H9 (cell line): Measurements from ENCODE around the gene NRG3. TPM values are rescaled to one million over a fixed set of nuclear protein-coding genes. Genes with fewer than 3 reads are reported as not detected.

Experiments used
- DNase-seq: peaks from one replicate; pipeline ENCODE4 v3.0.0-alpha.2; 2017
- H2AFZ ChIP-seq: one replicate; pipeline ENCODE4 v1.6.1; 2013; ENCODE audit warnings: mild to moderate bottlenecking, low read length, control low read depth, moderate library complexity
- H2AK5ac ChIP-seq: 2 replicates; pipeline ENCODE4 v1.6.1; 2013; ENCODE audit warnings: low read length, control low read depth, mixed read lengths; ENCODE audit not compliant: insufficient read length
- H2BK120ac ChIP-seq: one replicate; pipeline ENCODE4 v1.6.1; 2013; ENCODE audit warnings: low read depth, mild to moderate bottlenecking, low read length, control low read depth, inconsistent platforms; ENCODE audit not compliant: poor library complexity, severe bottlenecking
- H2BK12ac ChIP-seq: 2 replicates; pipeline ENCODE4 v1.6.1; 2013; ENCODE audit warnings: low read length, control low read depth, mixed read lengths, low read depth; ENCODE audit not compliant: insufficient read length
- H2BK15ac ChIP-seq: 2 replicates; pipeline ENCODE4 v1.6.1; 2013; ENCODE audit warnings: low read depth, low read length, control low read depth
- H2BK20ac ChIP-seq: one replicate; pipeline ENCODE4 v1.6.1; 2013; ENCODE audit warnings: low read depth, mild to moderate bottlenecking, low read length, control low read depth, inconsistent platforms; ENCODE audit not compliant: poor library complexity, severe bottlenecking
- H2BK5ac ChIP-seq: 2 replicates; pipeline ENCODE4 v1.6.1; 2013; ENCODE audit warnings: low read length, control low read depth, mixed read lengths; ENCODE audit not compliant: insufficient read length
- H3K14ac ChIP-seq: 2 replicates; pipeline ENCODE4 v1.6.1; 2013; ENCODE audit warnings: low read length, control low read depth; ENCODE audit not compliant: insufficient read depth
- H3K18ac ChIP-seq: 2 replicates; pipeline ENCODE4 v1.6.1; 2013; ENCODE audit warnings: low read depth, mild to moderate bottlenecking, mixed read lengths, low read length, control low read depth; ENCODE audit not compliant: insufficient read length
- H3K23ac ChIP-seq: 2 replicates; pipeline ENCODE4 v1.6.1; 2013; ENCODE audit warnings: low read length, control low read depth, mixed read lengths, low read depth; ENCODE audit not compliant: insufficient read length
- H3K23me2 ChIP-seq: 2 replicates; pipeline ENCODE4 v1.6.1; 2013; ENCODE audit warnings: low read depth, mild to moderate bottlenecking, mixed read lengths, low read length, control low read depth; ENCODE audit not compliant: insufficient read length, poor library complexity, severe bottlenecking
- H3K27ac ChIP-seq: 2 replicates; pipeline ENCODE4 v1.5.1; 2013; ENCODE audit warnings: low read length, control low read depth, mixed read lengths, low read depth; ENCODE audit not compliant: insufficient read length
- H3K27me3 ChIP-seq: 2 replicates; pipeline ENCODE4 v1.6.1; 2013; ENCODE audit warnings: low read length, control low read depth, inconsistent platforms; ENCODE audit not compliant: insufficient read depth
- H3K4ac ChIP-seq: 2 replicates; pipeline ENCODE4 v1.6.1; 2013; ENCODE audit warnings: low read depth, mild to moderate bottlenecking, control low read depth, inconsistent platforms, low read length, moderate library complexity
- H3K4me1 ChIP-seq: 2 replicates; pipeline ENCODE4 v1.6.1; 2013; ENCODE audit warnings: low read length, control low read depth, inconsistent platforms; ENCODE audit not compliant: insufficient read depth
- H3K4me2 ChIP-seq: 2 replicates; pipeline ENCODE4 v1.6.1; 2013; ENCODE audit warnings: low read length, control low read depth, mixed read lengths; ENCODE audit not compliant: insufficient read length, insufficient read depth
- H3K56ac ChIP-seq: 2 replicates; pipeline ENCODE4 v1.6.1; 2013; ENCODE audit warnings: low read depth, mild to moderate bottlenecking, mixed read lengths, low read length, control low read depth; ENCODE audit not compliant: insufficient read length
- H3K79me1 ChIP-seq: 2 replicates; pipeline ENCODE4 v1.6.1; 2013; ENCODE audit warnings: low read depth, mild to moderate bottlenecking, moderate library complexity, low read length, control low read depth, inconsistent platforms; ENCODE audit not compliant: insufficient read depth, poor library complexity, severe bottlenecking
- H3K79me2 ChIP-seq: 2 replicates; pipeline ENCODE4 v1.6.1; 2013; ENCODE audit warnings: low read length, control low read depth, inconsistent platforms; ENCODE audit not compliant: insufficient read depth
- H3K9ac ChIP-seq: 2 replicates; pipeline ENCODE4 v1.6.1; 2013; ENCODE audit warnings: low read length, control low read depth, mixed read lengths; ENCODE audit not compliant: insufficient read length; ENCODE audit errors: extremely low read depth
- H3K9me3 ChIP-seq: one replicate; pipeline ENCODE4 v1.6.1; 2013; ENCODE audit warnings: low read depth, low read length, inconsistent platforms; ENCODE audit not compliant: control insufficient read depth
- H3T11ph ChIP-seq: one replicate; pipeline ENCODE4 v1.6.1; 2013; ENCODE audit warnings: mild to moderate bottlenecking, low read length, control low read depth, inconsistent platforms
- H4K20me1 ChIP-seq: one replicate; pipeline ENCODE4 v1.6.1; 2013; ENCODE audit not compliant: control insufficient read depth, insufficient read length, insufficient read depth
- H4K5ac ChIP-seq: 2 replicates; pipeline ENCODE4 v1.6.1; 2013; ENCODE audit warnings: low read depth, mild to moderate bottlenecking, mixed read lengths, low read length, control low read depth; ENCODE audit not compliant: insufficient read length
- H4K8ac ChIP-seq: replicated peaks from 2 replicates; pipeline ENCODE4 v1.6.1; 2013; ENCODE audit warnings: low read length, control low read depth, mixed read lengths, low read depth; ENCODE audit not compliant: insufficient read length
- H4K91ac ChIP-seq: 2 replicates; pipeline ENCODE4 v1.6.1; 2013; ENCODE audit warnings: low read depth, mild to moderate bottlenecking, moderate library complexity, mixed read lengths, low read length, control low read depth; ENCODE audit not compliant: insufficient read length
- H3K27ac Mint-ChIP-seq, 3 experiments: 2 replicates in 2 of 3; 3 replicates in 1 of 3; pipeline ENCODE4 v1.8.0; 2020 to 2021; ENCODE audit warnings: mixed read lengths in 3 of 3, mild to moderate bottlenecking in 1 of 3, moderate library complexity in 1 of 3
- H3K27me3 Mint-ChIP-seq: 2 replicates; pipeline ENCODE4 v1.8.0; 2021; ENCODE audit warnings: low read depth, mild to moderate bottlenecking, moderate library complexity, mixed read lengths
- H3K36me3 Mint-ChIP-seq, 3 experiments: 2 replicates in 2 of 3; 3 replicates in 1 of 3; pipeline ENCODE4 v1.8.0; 2020 to 2021; ENCODE audit warnings: low read depth in 3 of 3, mixed read lengths in 3 of 3; ENCODE audit not compliant: insufficient read depth in 1 of 3
- H3K4me1 Mint-ChIP-seq, 2 experiments: 2 replicates each; pipeline ENCODE4 v1.8.0; 2020; ENCODE audit warnings: mixed read lengths in 2 of 2
- H3K4me3 Mint-ChIP-seq, 2 experiments: 2 replicates in 1 of 2; 3 replicates in 1 of 2; pipeline ENCODE4 v1.8.0; 2020 to 2021; ENCODE audit warnings: mild to moderate bottlenecking in 2 of 2, mixed read lengths in 2 of 2, moderate library complexity in 1 of 2
- H3K9me3 Mint-ChIP-seq, 2 experiments: 2 replicates in 1 of 2; 3 replicates in 1 of 2; pipeline ENCODE4 v1.8.0; 2020; ENCODE audit warnings: mild to moderate bottlenecking in 2 of 2, mixed read lengths in 2 of 2, moderate library complexity in 1 of 2
- WGBS: extraction: QIAGEN DNeasy Blood & Tissue Kit; methylation state at CpG from one replicate; pipeline ENCODE4 v1.1.7; 2013; ENCODE audit warnings: missing lambda C conversion rate, low lambda C conversion rate, mixed read lengths; ENCODE audit not compliant: insufficient read length; ENCODE audit errors: extremely low coverage; 5-methylcytosine and 5-hydroxymethylcytosine counted together
- total RNA-seq: library from RNA; stranded (reverse); gene quantifications from 2 replicates; pipeline ENCODE4 v1.2.1, GENCODE V29; 2021
- TF ChIP-seq, protein P1 (sequence below): fragments of 200-600 bp; sonication (generic); conservative IDR thresholded peaks from 3 replicates; pipeline ENCODE4 v1.8.0; 2021; ENCODE audit warnings: antibody characterized with exemption, mild to moderate bottlenecking

The NRG3 gene
- total RNA-seq, 1 experiment from 2014 or later, result 1.6 TPM

DNA sequence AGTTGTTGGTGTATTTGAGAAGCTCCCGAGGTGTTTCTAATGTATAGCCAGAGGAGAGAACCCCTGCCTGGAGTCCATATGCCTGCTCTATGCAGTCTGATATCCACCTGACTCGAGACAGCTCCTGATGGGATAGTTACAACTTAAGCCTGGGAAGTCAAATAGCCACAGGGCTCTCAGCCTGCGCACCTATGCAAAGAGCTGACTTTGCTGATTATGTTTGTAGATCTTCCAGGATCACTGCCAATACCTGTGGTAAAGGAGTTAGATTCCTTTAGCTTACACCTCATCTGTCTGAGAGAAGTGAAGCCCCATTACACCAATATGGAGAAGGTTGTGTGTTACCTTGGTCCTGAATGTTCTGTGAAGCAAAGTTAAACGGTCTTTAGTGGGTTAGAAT lies 1063.3 kb downstream of the NRG3 start:
- no peak overlapping the region for H4K8ac ChIP-seq
- no peaks in the 10 kb centered on the region for H3K27me3 ChIP-seq
- no peak overlapping the region for H2AFZ ChIP-seq
- no peak overlapping the region for H3K9ac ChIP-seq
- H3K4ac ChIP-seq, result no peak overlapping the region
- no peak overlapping the region for H3K4me2 ChIP-seq
- H4K5ac ChIP-seq, result no peak overlapping the region
- H2BK5ac ChIP-seq, result no peak overlapping the region
- H2AK5ac ChIP-seq, result no peak overlapping the region
- Mint-ChIP-seq H3K36me3 (no peaks in the 10 kb centered on the region), H3K27me3 (no peaks in the 10 kb centered on the region), H3K9me3 (no peaks in the 10 kb centered on the region), H3K27ac (no peak overlapping the region), H3K4me3 (no peak overlapping the region), H3K4me1 (no peaks in the 10 kb centered on the region)
- no peak overlapping the region for H2BK12ac ChIP-seq
- no peak overlapping the region for H2BK15ac ChIP-seq
- no peaks in the 10 kb centered on the region for H3K23me2 ChIP-seq
- H4K20me1 ChIP-seq, result no peaks in the 10 kb centered on the region
- H3K79me2 ChIP-seq, result no peaks in the 10 kb centered on the region
- no peak overlapping the region for H3K14ac ChIP-seq
- H3K9me3 ChIP-seq, result no peaks in the 10 kb centered on the region
- H3K4me1 ChIP-seq, result no peaks in the 10 kb centered on the region
- no peak overlapping the region for H3T11ph ChIP-seq
- H3K56ac ChIP-seq, result no peak overlapping the region
- no peak overlapping the region for H2BK20ac ChIP-seq
- TF ChIP-seq, protein P1, sequence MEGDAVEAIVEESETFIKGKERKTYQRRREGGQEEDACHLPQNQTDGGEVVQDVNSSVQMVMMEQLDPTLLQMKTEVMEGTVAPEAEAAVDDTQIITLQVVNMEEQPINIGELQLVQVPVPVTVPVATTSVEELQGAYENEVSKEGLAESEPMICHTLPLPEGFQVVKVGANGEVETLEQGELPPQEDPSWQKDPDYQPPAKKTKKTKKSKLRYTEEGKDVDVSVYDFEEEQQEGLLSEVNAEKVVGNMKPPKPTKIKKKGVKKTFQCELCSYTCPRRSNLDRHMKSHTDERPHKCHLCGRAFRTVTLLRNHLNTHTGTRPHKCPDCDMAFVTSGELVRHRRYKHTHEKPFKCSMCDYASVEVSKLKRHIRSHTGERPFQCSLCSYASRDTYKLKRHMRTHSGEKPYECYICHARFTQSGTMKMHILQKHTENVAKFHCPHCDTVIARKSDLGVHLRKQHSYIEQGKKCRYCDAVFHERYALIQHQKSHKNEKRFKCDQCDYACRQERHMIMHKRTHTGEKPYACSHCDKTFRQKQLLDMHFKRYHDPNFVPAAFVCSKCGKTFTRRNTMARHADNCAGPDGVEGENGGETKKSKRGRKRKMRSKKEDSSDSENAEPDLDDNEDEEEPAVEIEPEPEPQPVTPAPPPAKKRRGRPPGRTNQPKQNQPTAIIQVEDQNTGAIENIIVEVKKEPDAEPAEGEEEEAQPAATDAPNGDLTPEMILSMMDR, result no peak
- DNase-seq, result no peak
- H4K91ac ChIP-seq, result no peak overlapping the region
- no peak overlapping the region for H3K27ac ChIP-seq
- no peak overlapping the region for H2BK120ac ChIP-seq
- no peaks in the 10 kb centered on the region for H3K79me1 ChIP-seq
- no peak overlapping the region for H3K18ac ChIP-seq
- no peak overlapping the region for H3K23ac ChIP-seq
- no CpG with 5 or more reads among the region's 4 CpGs for WGBS
